Lower leg skin (tissue), 3 donors: ENCODE measurements around the gene TNPO3.

ENCODE experiments used
- POLR2A ChIP-seq, 2 donors: fragments of 450-650 bp; IDR thresholded peaks; one replicate each; pipeline ENCODE4 v1.6.1; 2016 to 2017; ENCODE audit warnings: antibody characterized with exemption in 2 of 2, mild to moderate bottlenecking in 1 of 2, moderate library complexity in 1 of 2
- TF ChIP-seq, protein P1 (sequence below), 3 donors: fragments of 450-650 bp; IDR thresholded peaks; one replicate each; pipeline ENCODE4 v1.5.1; 2016; ENCODE audit warnings: antibody characterized with exemption in 3 of 3, mild to moderate bottlenecking in 3 of 3, moderate library complexity in 2 of 3

DNA sequence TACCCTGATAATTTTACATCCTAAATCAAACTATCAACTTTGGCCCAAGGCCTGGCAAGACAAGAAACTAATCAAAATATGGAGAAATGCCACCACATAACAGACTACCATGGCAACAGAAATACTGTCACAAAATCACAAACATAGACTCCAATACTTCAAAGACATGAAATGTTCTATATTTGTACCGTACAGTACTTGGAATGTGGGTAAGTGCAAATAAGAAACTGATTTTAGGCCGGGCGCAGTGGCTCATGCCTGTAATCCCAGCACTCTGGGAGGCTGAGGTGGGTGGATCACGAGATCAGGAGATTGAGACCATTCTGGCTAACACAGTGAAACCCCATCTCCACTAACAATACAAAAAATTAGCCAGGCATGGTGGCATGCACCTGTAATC lies 9.2 kb downstream of the TNPO3 start:
- TF ChIP-seq, protein P1, sequence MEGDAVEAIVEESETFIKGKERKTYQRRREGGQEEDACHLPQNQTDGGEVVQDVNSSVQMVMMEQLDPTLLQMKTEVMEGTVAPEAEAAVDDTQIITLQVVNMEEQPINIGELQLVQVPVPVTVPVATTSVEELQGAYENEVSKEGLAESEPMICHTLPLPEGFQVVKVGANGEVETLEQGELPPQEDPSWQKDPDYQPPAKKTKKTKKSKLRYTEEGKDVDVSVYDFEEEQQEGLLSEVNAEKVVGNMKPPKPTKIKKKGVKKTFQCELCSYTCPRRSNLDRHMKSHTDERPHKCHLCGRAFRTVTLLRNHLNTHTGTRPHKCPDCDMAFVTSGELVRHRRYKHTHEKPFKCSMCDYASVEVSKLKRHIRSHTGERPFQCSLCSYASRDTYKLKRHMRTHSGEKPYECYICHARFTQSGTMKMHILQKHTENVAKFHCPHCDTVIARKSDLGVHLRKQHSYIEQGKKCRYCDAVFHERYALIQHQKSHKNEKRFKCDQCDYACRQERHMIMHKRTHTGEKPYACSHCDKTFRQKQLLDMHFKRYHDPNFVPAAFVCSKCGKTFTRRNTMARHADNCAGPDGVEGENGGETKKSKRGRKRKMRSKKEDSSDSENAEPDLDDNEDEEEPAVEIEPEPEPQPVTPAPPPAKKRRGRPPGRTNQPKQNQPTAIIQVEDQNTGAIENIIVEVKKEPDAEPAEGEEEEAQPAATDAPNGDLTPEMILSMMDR (IDR thresholded peaks at IDR 0.05): no peak
- no peak for TF ChIP-seq POLR2A (IDR thresholded peaks at IDR 0.05)
